GM18861 (cell line): ENCODE measurements around the gene HAVCR2.
"Not testable (repeated sequence)": the region's sequence is repeated elsewhere in the genome, so short reads cannot be mapped to it uniquely, and the experiment has no call there.

Experiments used
- ATAC-seq: cut with Tn5 transposase; IDR thresholded peaks from one replicate; pipeline ENCODE4 v1.9.1; 2021; ENCODE audit not compliant: unreplicated experiment

Gene HAVCR2

DNA sequence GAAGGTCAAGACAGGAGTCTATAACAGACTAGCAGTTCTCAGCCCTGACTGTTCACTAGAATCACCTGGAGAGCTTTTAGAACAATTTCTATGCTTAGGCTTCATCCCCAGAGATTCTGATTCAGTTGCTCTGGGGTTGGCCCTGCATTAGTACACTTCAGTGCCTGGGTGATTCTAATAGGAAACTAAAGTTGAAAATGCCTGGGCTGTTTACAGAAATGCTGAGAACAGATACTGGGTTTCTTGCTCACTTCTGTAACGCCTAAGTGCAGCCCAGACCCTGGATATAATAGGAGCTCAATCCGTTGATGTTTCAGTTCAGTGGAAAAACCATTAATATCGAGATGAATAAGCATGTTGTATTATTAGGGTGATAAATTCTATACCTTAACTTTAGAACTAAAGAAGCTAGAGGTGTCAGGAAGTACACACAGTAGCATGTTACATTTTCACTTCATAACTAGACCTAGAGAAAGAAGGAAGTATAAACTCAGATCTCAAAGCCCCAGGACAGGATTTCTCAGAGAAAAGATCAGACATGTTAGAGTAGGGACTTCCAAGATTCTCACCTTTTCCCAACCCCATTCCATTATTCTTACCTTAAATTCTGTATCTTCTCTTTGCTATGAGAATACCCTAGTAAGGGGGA is 20.4 kb downstream of the HAVCR2 start:
- ATAC-seq = peak; percentile 66

- ATAC-seq = no peak
These were observed 22.0 kb downstream of the HAVCR2 start for GRCh38 chr5:157086751-157087359.

DNA sequence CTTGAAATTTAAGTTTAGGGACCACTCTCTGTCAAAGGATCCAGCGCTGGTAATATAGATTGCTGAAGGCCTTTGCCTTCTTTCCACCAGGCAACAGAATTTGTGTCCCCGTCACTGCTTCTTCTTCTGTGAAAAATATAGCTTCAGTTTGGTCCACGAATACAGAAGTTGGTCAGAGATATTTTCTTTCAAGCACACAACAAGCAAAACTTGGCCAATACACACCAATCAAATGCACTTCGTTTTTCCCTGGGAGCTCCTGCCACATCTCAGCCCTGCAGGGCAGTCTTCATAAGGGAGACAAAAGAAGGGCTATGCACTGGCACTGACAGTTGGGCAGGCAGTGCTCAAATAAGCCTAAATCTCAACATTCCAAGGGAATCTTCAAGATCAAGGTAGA is 22.9 kb downstream of the HAVCR2 start:
- no peak for ATAC-seq

GRCh38 chr5:157080286-157080685 is 28.6 kb downstream of the HAVCR2 start:
- ATAC-seq = no peak

DNA sequence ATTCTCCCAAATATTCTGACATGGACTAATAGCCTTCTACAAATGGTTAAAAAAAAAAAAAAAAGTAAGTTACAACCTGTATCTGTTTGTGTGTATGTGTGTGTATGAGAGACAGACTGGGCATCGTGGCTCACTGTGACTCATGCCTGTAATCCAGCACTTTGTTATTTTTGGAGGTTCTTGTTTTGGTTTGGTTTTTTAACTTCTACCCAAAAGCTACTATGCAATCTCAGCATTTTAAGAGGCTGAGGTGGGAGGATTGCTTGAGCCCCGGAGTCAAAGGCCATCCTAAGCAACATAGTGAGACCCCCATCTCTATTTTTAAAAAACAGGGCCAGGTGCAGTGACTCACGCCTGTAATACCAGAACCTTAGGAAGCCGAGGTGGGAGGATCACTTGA is 32.3 kb downstream of the HAVCR2 start:
- ATAC-seq = no peak

DNA sequence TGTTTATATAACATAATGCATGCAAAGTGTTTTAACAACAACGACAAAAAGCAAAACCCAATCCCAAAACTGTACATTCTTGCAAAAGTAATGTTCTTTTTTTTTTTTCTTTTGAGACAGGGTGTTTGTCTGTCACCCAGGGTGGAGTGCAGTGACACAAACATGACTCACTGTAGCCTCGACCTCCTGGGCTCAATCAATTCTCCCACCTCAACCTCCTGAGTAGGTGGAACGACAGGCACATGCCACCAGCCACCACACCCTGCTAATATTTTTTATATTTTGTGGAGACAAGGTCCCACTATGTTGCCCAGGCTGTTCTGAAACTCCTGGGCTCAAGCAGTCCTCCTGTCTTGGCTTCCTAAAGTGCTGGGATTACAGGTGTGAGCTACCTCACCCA is 36.3 kb downstream of the HAVCR2 start:
- ATAC-seq = no peak

DNA sequence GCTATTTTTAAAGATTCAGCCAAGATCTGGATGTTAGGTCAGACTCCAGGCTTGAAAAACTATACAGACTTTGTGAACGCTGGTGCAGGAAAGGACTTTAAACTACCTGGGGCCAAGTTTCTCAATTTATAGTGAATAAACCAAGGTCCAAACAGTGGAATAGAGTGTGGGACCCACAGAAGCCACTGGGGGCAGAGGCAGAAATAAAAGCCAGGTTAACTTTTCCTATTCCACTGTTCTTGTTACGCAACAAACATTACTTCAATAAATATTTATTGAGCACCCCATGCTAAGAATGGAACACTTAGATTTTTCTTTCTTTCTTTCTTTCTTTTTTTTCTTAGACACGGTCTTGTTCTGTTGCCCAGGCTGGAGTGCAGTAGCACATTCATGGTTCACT is 38.9 kb downstream of the HAVCR2 start:
- no peak for ATAC-seq

DNA sequence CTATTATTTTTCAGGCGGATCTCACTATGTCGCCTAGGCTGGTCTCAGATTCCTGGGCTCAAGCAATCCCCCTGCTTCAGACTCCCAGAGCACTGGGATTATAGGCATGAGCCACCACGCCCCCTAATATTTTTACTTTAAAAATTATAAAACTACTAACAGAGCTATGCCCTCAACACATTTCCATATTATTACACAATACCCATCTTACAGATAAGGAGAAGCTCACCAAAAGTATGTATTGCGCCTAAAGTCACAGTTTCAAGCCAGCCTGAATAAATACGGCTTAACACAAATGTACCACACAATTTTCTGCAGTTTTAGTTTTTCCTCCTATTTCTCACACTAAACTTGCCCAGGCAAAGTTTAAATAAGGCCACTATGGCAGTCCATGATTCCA is 40.1 kb downstream of the HAVCR2 start:
- no peak for ATAC-seq

- no peak for ATAC-seq
These were observed 40.5 kb downstream of the HAVCR2 start for GRCh38 chr5:157068339-157068738.

DNA sequence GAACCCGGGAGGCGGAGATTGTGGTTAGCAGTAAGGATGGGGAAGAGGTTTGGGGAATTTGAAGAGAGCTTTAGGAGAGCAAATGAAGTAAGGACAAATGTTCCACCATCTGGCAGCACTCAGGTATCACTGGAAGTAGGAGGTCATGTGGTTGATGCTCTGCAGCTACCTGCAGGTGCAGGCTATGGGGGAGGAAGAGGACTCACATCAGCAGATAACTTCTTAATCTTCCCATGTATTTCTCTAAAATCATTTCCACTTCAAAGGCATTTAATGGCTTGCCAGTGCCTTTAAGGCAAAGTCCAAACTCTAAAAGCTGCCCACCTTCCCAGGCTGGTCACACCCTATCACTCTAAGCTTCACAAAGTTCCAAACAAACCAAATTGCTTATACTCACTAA is 41.8 kb downstream of the HAVCR2 start:
- no peak for ATAC-seq

GRCh38 chr5:157066080-157066479 is 42.8 kb downstream of the HAVCR2 start:
- ATAC-seq = no peak

GRCh38 chr5:157063776-157064430 is 44.9 kb downstream of the HAVCR2 start:
- ATAC-seq = no peak

GRCh38 chr5:157059891-157060290 is 49.0 kb downstream of the HAVCR2 start:
- no peak for ATAC-seq

GRCh38 chr5:157059093-157059539 is 49.7 kb downstream of the HAVCR2 start, which contains the start of gene HAVCR1:
Gene HAVCR1 (minus strand): TSS chr5:157059116. CDS start chr5:157057943, 1,173 bp downstream.
- peak; percentile 82 for ATAC-seq

GRCh38 chr5:157057459-157058370 is 51.1 kb downstream of the HAVCR2 start:
- no peak for ATAC-seq

DNA sequence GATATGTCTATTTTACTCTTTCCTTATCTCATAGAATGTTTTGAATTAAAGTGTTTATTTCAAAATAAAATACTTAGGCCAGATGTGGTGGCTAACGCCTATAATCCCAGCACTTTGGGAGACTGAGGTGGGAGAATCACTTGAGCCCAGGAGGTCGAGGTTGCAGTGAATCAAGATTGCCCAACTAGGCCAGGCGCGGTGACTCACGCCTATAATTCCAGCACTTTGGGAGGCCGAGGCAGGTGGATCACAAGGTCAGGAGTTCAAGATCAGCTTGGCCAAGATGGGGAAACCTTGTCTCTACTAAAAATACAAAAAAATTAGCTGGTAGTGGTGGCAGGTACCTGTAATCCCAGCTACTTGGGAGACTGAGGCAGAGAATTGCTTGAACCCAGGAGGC is 52.0 kb downstream of the HAVCR2 start:
- ATAC-seq = not testable (repeated sequence)

DNA sequence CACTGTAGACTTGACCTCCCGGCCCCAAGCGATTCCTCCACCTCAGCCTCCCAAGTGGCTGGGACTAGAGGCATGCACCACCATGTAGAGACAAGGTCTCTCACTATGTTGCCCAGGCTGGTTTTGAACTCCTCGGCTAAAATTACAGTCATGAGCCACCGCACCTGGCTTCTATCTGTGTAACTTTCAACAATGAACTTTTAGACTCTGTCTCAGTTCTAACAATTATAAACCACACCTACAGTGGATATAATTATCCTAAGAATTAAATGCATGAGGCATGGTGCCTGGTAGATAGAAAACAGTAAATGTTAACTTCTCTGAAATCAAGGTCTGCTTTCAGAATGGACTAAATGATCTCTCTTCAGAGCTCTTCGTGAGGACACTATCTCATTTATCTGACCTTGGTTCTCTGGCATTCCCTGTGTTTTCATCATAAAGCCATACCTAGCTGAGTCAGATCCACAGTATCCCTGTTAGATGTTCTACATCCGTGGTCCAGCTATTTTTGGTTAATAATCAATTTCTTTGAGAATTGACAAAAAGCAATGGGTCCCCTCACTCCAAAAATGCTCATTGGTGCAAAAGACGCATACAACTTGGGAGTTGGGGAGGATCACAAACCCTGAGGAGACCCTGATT is 57.1 kb downstream of the HAVCR2 start:
- ATAC-seq = no peak

DNA sequence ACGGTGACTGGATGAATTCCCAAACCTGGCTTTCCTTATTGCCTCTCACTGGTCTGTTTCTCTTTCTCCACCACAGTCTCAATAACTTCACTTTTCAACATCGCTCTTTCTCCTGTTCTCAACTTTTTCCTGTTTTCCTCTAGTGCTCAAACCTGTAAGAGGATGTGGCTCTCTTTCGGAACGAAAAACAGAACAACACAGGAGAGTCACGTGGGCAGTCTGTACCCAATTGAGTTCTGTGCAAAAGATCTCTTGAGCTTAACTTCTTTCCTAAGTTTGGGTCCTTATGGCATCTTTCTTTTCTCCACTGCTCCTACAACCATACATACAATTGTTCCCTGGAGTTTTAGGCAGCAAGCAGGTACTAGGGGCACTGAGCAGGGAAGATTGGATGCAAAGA is 58.8 kb downstream of the HAVCR2 start:
- ATAC-seq = no peak

- ATAC-seq = no peak
These were observed 59.2 kb downstream of the HAVCR2 start for GRCh38 chr5:157049605-157050004.

DNA sequence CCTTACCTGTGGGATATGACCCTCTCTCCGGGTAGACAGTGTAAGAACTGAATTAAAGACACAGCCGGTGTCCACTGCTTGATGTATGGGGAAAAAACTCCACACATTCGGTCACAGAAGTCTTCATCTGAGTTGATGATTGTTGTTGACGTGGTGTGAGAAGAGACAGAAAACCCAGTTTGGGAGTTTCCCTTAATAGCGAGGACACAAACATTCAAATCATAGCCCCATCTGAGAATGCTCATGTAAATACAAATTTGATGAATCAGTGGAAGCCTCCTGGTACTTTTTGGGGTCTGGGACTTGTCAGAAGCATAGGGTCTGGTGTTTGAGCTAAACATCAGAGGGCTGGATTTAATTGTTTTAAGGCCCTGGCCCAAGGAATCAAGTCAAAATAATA is 60.9 kb downstream of the HAVCR2 start:
- no peak for ATAC-seq

DNA sequence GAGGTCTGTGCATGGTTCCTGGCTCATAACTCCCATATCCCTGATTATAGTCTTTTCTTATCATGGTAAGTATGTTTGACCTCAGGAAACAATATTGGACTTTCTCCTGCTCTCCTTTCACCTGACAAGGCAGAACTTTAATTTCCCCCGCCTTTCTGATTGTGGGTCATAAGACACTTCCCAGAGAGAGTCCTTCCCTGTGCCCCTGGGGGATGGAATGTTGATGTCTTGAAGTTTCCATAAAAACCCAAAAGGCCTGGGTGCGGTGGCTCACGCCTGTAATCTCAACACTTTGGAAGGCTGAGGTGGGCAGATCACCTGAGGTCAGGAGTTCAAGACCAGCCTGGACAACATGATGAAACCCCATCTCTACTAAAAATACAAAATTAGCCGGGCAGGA is 61.8 kb downstream of the HAVCR2 start:
- ATAC-seq = not testable (repeated sequence)
